ENCODE data around the gene UNC5B. TPM values are rescaled to one million over a fixed set of nuclear protein-coding genes. Genes with fewer than 3 reads are reported as not detected.
A peak's percentile ranks its signal among the peaks of the same experiment; 100 is the strongest.

The UNC5B gene
- total RNA-seq, 1 donor from 2014 or later, result 22.4 TPM

DNA sequence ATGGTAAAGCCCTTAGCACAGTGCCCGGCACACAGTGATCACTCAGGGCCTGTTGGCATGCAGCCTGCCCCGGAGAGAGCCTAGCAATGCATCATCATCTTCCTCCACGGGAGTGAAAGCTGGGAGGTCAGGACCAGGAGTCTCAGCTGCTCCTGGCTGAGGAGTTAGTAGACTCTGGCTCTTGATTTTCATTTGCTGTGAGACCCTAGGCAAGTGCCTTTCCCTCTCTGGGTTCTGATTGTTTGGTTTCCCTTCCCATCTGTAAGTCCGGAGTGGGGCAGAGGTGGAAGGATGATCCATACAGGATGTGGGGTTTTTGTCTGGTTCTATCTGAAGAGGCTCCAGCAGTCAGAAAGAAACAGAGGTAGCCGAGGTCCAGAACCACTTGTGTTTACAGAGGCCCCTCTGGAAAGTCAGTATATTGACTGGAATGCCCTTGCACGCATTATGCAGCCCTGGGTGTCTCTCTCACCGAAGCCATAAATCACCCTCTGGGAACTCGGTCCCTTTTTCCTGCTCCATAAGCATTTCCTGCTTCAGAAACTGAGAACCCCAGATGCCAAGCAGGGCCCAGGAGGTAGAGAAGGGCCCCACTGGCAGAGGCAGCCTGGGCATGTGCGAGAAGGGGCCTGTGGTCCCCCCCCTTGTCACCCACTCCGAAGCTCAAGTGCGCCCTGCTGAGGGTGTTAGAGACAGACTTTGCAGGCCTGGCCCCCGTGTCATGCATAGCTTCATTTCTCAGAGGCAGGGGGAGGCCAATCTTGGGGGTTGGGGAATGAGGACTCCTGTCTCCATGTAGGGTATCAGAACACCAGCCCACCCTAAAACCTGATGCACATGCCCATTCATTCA, 8.5 kb downstream of the UNC5B start:
- Mint-ChIP-seq H3K27me3 (peaks cover 9% of the 10 kb centered on the region), H3K36me3 (no peaks in the 10 kb centered on the region), H3K27ac (no peak overlapping the region), H3K9me3 (no peaks in the 10 kb centered on the region), H3K4me3 (peak overlapping the region; percentile 25), H3K4me1 (ENCODE audit: unreplicated experiment) (peaks cover 25% of the 10 kb centered on the region)
- DNase-seq (ENCODE audit: extremely low spot score, unreplicated experiment), result no peak
- TF ChIP-seq, protein P1, sequence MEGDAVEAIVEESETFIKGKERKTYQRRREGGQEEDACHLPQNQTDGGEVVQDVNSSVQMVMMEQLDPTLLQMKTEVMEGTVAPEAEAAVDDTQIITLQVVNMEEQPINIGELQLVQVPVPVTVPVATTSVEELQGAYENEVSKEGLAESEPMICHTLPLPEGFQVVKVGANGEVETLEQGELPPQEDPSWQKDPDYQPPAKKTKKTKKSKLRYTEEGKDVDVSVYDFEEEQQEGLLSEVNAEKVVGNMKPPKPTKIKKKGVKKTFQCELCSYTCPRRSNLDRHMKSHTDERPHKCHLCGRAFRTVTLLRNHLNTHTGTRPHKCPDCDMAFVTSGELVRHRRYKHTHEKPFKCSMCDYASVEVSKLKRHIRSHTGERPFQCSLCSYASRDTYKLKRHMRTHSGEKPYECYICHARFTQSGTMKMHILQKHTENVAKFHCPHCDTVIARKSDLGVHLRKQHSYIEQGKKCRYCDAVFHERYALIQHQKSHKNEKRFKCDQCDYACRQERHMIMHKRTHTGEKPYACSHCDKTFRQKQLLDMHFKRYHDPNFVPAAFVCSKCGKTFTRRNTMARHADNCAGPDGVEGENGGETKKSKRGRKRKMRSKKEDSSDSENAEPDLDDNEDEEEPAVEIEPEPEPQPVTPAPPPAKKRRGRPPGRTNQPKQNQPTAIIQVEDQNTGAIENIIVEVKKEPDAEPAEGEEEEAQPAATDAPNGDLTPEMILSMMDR (conservative IDR thresholded peaks at IDR 0.05), result no peak

DNA sequence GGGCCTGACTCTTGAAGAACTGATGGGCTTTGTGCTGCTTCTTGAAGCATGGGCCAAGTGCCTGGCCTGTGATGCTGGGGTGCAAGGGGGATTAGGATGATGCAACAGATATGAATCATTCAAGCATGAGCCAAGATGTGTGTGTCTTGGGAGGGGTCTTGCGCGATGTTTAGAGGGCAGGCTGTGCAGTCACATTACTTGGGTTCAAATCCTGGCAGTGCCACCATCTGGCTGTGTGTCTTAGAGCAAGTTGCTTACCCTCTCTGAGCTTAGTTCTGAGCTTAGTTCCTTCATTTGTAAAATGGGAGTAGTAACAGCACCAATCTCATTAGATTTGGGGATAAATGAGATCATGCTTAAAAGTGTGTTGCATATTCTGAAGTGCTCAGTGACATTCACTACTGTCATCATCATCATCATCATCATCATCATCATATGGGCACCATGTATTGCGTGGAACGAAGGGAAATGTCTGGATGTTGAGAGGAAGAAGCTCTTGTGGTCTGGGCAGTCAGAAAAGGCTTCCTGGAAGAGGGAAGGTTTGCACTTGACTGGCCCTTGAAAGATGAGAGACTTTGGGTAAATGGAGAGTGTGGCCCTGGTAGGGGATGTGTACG, 9.3 kb downstream of the UNC5B start:
- H3K27me3 Mint-ChIP-seq, result peaks cover 8% of the 10 kb centered on the region
- peaks cover 22% of the 10 kb centered on the region for H3K4me1 Mint-ChIP-seq (ENCODE audit: unreplicated experiment)
- H3K27ac Mint-ChIP-seq, result no peak overlapping the region
- H3K4me3 Mint-ChIP-seq, result no peak overlapping the region
- TF ChIP-seq, protein P1 (conservative IDR thresholded peaks at IDR 0.05), result no peak
- H3K9me3 Mint-ChIP-seq, result no peaks in the 10 kb centered on the region
- no peak for DNase-seq (ENCODE audit: extremely low spot score, unreplicated experiment)
- H3K36me3 Mint-ChIP-seq, result no peaks in the 10 kb centered on the region

DNA sequence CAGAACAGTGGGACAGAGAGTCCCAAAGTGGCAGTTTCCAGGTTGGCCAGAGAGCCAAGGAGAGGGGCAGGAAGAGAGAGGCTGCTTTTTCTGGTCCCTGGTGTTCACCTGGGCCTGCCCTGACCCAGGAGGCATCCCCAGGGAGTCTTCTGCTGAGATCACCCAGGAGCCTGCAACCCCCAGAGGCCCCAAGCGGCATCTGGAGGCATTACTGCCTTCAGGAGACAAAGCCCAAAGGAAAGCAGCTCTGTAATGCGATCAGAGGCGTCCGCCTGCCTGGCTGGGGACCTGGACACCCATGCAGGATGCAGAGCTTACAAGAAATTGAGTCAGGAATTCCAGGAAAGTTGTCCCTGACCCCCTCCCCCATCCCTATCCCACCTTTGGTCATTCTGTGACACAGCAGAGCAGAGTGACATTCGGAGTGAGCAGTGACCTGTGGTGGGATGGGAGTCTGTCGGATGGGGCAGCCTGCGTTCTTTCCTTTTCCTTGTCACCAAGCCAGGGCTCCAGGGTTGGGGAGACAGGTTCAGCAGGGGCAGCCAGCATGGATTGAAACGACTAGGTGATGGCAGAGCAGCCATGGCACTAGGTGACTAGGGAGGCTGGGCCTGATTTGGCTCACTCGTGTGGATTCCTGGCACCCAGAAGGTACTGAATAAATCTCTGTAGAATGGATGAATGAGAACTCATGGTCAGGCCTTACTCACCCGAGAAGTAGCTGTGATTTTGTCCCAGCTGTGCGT, 10.4 kb downstream of the UNC5B start:
- Mint-ChIP-seq H3K27me3 (peaks cover 8% of the 10 kb centered on the region), H3K9me3 (no peaks in the 10 kb centered on the region), H3K27ac (no peak overlapping the region), H3K4me1 (ENCODE audit: unreplicated experiment) (peaks cover 25% of the 10 kb centered on the region), H3K36me3 (no peaks in the 10 kb centered on the region), H3K4me3 (no peak overlapping the region)
- DNase-seq (ENCODE audit: extremely low spot score, unreplicated experiment), result no peak
- TF ChIP-seq, protein P1 (conservative IDR thresholded peaks at IDR 0.05), result peak; percentile 48

- Mint-ChIP-seq H3K27ac (peak overlapping the region; percentile 8), H3K4me1 (ENCODE audit: unreplicated experiment) (peaks cover 32% of the 10 kb centered on the region), H3K27me3 (peaks cover 8% of the 10 kb centered on the region), H3K36me3 (no peaks in the 10 kb centered on the region), H3K4me3 (no peak overlapping the region), H3K9me3 (no peaks in the 10 kb centered on the region)
- no peak for DNase-seq (ENCODE audit: extremely low spot score, unreplicated experiment)
- TF ChIP-seq, protein P1 (conservative IDR thresholded peaks at IDR 0.05), result no peak
Observed at GRCh38 chr10:71223347-71224058, 11.1 kb downstream of the UNC5B start.
